GM23338 (cell line): ENCODE data around the gene UFM1. TPM values are rescaled to one million over a fixed set of nuclear protein-coding genes. Genes with fewer than 3 reads are reported as not detected.

ENCODE experiments used
- ATAC-seq: fragments of 200-7000 bp; cut with Tn5 transposase; 3 replicates; pipeline ENCODE4 v1.9.1; 2020
- DNase-seq: peaks from one replicate; pipeline ENCODE4 v3.0.0-alpha.2; 2015; ENCODE audit warnings: low spot score
- H2AFZ ChIP-seq: fragments of 200-600 bp; sonication (generic); 2 replicates; pipeline ENCODE4 v1.8.0; 2016; ENCODE audit warnings: antibody characterized with exemption, mild to moderate bottlenecking, moderate library complexity
- H3F3A ChIP-seq: fragments of 200-600 bp; sonication (generic); replicated peaks from 2 replicates; pipeline ENCODE4 v1.8.0; 2017; ENCODE audit warnings: antibody characterized with exemption, mixed run types, low read depth
- H3K27ac ChIP-seq: fragments of 200-600 bp; sonication (generic); 2 replicates; pipeline ENCODE4 v1.6.1; 2016; ENCODE audit warnings: low read depth
- H3K27me3 ChIP-seq: fragments of 200-600 bp; sonication (generic); 2 replicates; pipeline ENCODE4 v1.8.0; 2016; ENCODE audit warnings: mild to moderate bottlenecking, mixed run types, moderate library complexity; ENCODE audit not compliant: insufficient read depth
- H3K36me3 ChIP-seq: fragments of 200-600 bp; sonication (generic); 2 replicates; pipeline ENCODE4 v1.8.0; 2016; ENCODE audit warnings: mild to moderate bottlenecking; ENCODE audit not compliant: insufficient read depth
- H3K4me1 ChIP-seq: fragments of 200-600 bp; sonication (generic); 2 replicates; pipeline ENCODE4 v1.8.0; 2016; ENCODE audit warnings: mild to moderate bottlenecking, moderate library complexity; ENCODE audit not compliant: insufficient read depth
- H3K4me2 ChIP-seq: fragments of 200-600 bp; sonication (generic); 2 replicates; pipeline ENCODE4 v1.7.1; 2017; ENCODE audit warnings: mixed run types
- H3K4me3 ChIP-seq: fragments of 200-600 bp; sonication (generic); 2 replicates; pipeline ENCODE4 v1.6.1; 2016; ENCODE audit warnings: mixed run types
- H3K79me2 ChIP-seq: fragments of 200-600 bp; sonication (generic); replicated peaks from 2 replicates; pipeline ENCODE4 v1.8.0; 2017; ENCODE audit warnings: mild to moderate bottlenecking; ENCODE audit not compliant: insufficient read depth
- H3K9me2 ChIP-seq: fragments of 200-600 bp; sonication (generic); 2 replicates; pipeline ENCODE4 v1.8.0; 2017; ENCODE audit not compliant: insufficient read depth
- H4K20me1 ChIP-seq: fragments of 200-600 bp; sonication (generic); replicated peaks from 2 replicates; pipeline ENCODE4 v1.8.0; 2017; ENCODE audit warnings: mild to moderate bottlenecking; ENCODE audit not compliant: insufficient read depth
- H3K27ac Mint-ChIP-seq: 2 replicates; pipeline ENCODE4 v1.8.0; 2020; ENCODE audit warnings: inconsistent platforms, mild to moderate bottlenecking, moderate library complexity, mixed read lengths
- H3K27me3 Mint-ChIP-seq: 3 replicates; pipeline ENCODE4 v1.8.0; 2022; ENCODE audit warnings: low read depth, mild to moderate bottlenecking, moderate library complexity, mixed read lengths, inconsistent platforms; ENCODE audit not compliant: insufficient read depth, poor library complexity
- H3K36me3 Mint-ChIP-seq: 3 replicates; pipeline ENCODE4 v1.8.0; 2021; ENCODE audit warnings: low read depth, mild to moderate bottlenecking, inconsistent platforms, moderate library complexity, mixed read lengths
- H3K4me1 Mint-ChIP-seq: 3 replicates; pipeline ENCODE4 v1.8.0; 2020; ENCODE audit warnings: mild to moderate bottlenecking, inconsistent platforms, mixed read lengths
- H3K4me3 Mint-ChIP-seq: 3 replicates; pipeline ENCODE4 v1.8.0; 2021; ENCODE audit warnings: moderate library complexity, mild to moderate bottlenecking, inconsistent platforms, mixed read lengths
- H3K9me3 Mint-ChIP-seq: 3 replicates; pipeline ENCODE4 v1.8.0; 2020; ENCODE audit warnings: moderate library complexity, mild to moderate bottlenecking, inconsistent platforms, mixed read lengths
- CREB1 ChIP-seq: fragments of 250-450 bp; sonication (Bioruptor Pico); IDR thresholded peaks from 2 replicates; pipeline ENCODE4 v1.5.0; 2020; ENCODE audit warnings: low read depth, mild to moderate bottlenecking, moderate library complexity
- ETS1 ChIP-seq: IDR thresholded peaks from 2 replicates; pipeline ENCODE4 v1.6.1; 2016; ENCODE audit warnings: antibody characterized with exemption
- EZH2 ChIP-seq: fragments of 200-600 bp; sonication (generic); IDR thresholded peaks from one replicate; pipeline ENCODE4 v1.8.0; 2017; ENCODE audit warnings: antibody characterized with exemption, mild to moderate bottlenecking, low read depth; ENCODE audit not compliant: unreplicated experiment
- EZH2phosphoT487 ChIP-seq: fragments of 200-600 bp; sonication (generic); IDR thresholded peaks from one replicate; pipeline ENCODE4 v1.8.1; 2018; ENCODE audit warnings: antibody characterized with exemption; ENCODE audit not compliant: unreplicated experiment
- JUNB ChIP-seq: IDR thresholded peaks from one replicate; pipeline ENCODE4 v1.6.1; 2016; ENCODE audit warnings: antibody characterized with exemption; ENCODE audit not compliant: unreplicated experiment
- NANOG ChIP-seq: IDR thresholded peaks from 2 replicates; pipeline ENCODE4 v1.6.1; 2016; ENCODE audit warnings: antibody characterized with exemption, borderline replicate concordance
- POLR2AphosphoS5 ChIP-seq: IDR thresholded peaks from 2 replicates; pipeline ENCODE4 v1.6.1; 2016; ENCODE audit warnings: antibody characterized with exemption, low read depth
- REST ChIP-seq: IDR thresholded peaks from one replicate; pipeline ENCODE4 v1.6.1; 2018; ENCODE audit warnings: antibody characterized with exemption; ENCODE audit not compliant: unreplicated experiment
- STAT1 ChIP-seq: IDR thresholded peaks from one replicate; pipeline ENCODE4 v1.6.1; 2016; ENCODE audit warnings: antibody characterized with exemption; ENCODE audit not compliant: unreplicated experiment
- ZNF114 ChIP-seq: fragments of 250-450 bp; sonication (Bioruptor Pico); IDR thresholded peaks from 2 replicates; pipeline ENCODE4 v1.5.0; 2020; ENCODE audit warnings: mild to moderate bottlenecking, moderate library complexity
- ZNF331 ChIP-seq: fragments of 250-450 bp; sonication (Bioruptor Pico); IDR thresholded peaks from 2 replicates; pipeline ENCODE4 v1.5.0; 2020; ENCODE audit warnings: low read depth, mild to moderate bottlenecking, moderate library complexity
- ZNF462 ChIP-seq: fragments of 250-450 bp; sonication (Bioruptor Pico); IDR thresholded peaks from 2 replicates; pipeline ENCODE4 v1.5.0; 2020; ENCODE audit warnings: mild to moderate bottlenecking, moderate library complexity
- polyA plus RNA-seq: library from polyadenylated mRNA; unstranded; fragments of >200 nt; fragmentation: Nextera tagmentation; extraction: Ambion mirVana; gene quantifications from 2 replicates; pipeline ENCODE4 v1.2.1, GENCODE V29; 2016
- total RNA-seq: library from RNA; depleted of rRNA; stranded (reverse); fragments of >200 nt; shearing (Covaris generic); gene quantifications from 2 replicates; pipeline ENCODE4 v1.2.3, GENCODE V29; 2014
- TF ChIP-seq, protein P1 (sequence below), 2 experiments: fragments of 200-600 bp in 1 of 2; sonication (generic) in 1 of 2; conservative IDR thresholded peaks; 2 replicates each; pipeline versions ENCODE4 v1.5.1 to v1.6.1; 2016 to 2017; ENCODE audit warnings: antibody characterized with exemption in 2 of 2, low read depth in 2 of 2, mild to moderate bottlenecking in 2 of 2, moderate library complexity in 1 of 2

The UFM1 gene
- total and polyA plus RNA-seq, 2 experiments from 2014 or later, result 57.0 to 77.1 TPM

- Mint-ChIP-seq H3K27ac (no peak overlapping the region), H3K36me3 (no peaks in the 10 kb centered on the region), H3K4me1 (no peaks in the 10 kb centered on the region), H3K9me3 (no peaks in the 10 kb centered on the region), H3K27me3 (no peaks in the 10 kb centered on the region), H3K4me3 (no peak overlapping the region)
- TF ChIP-seq POLR2AphosphoS5 (no peak), STAT1 (no peak), NANOG (no peak), ETS1 (no peak), ZNF331 (CRISPR knock-in tag) (no peak), ZNF114 (CRISPR knock-in tag) (no peak), REST (no peak), ZNF462 (CRISPR knock-in tag) (no peak), EZH2 (no peak), EZH2phosphoT487 (no peak), JUNB (no peak), CREB1 (CRISPR knock-in tag) (no peak)
- TF ChIP-seq, protein P1, sequence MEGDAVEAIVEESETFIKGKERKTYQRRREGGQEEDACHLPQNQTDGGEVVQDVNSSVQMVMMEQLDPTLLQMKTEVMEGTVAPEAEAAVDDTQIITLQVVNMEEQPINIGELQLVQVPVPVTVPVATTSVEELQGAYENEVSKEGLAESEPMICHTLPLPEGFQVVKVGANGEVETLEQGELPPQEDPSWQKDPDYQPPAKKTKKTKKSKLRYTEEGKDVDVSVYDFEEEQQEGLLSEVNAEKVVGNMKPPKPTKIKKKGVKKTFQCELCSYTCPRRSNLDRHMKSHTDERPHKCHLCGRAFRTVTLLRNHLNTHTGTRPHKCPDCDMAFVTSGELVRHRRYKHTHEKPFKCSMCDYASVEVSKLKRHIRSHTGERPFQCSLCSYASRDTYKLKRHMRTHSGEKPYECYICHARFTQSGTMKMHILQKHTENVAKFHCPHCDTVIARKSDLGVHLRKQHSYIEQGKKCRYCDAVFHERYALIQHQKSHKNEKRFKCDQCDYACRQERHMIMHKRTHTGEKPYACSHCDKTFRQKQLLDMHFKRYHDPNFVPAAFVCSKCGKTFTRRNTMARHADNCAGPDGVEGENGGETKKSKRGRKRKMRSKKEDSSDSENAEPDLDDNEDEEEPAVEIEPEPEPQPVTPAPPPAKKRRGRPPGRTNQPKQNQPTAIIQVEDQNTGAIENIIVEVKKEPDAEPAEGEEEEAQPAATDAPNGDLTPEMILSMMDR (conservative IDR thresholded peaks at IDR 0.05; ENCODE audit: low read depth in 2 of 2), result no peak
- Histone ChIP-seq H3K79me2 (no peaks in the 10 kb centered on the region), H3K4me1 (no peaks in the 10 kb centered on the region), H3K4me2 (no peak overlapping the region), H3K9me2 (no peaks in the 10 kb centered on the region), H3K27ac (no peak overlapping the region), H3K27me3 (no peaks in the 10 kb centered on the region), H3K36me3 (no peaks in the 10 kb centered on the region), H3K4me3 (no peak overlapping the region), H2AFZ (no peak overlapping the region), H3F3A (no peaks in the 10 kb centered on the region), H4K20me1 (no peaks in the 10 kb centered on the region)
- DNase-seq (no peak), ATAC-seq (no peak)
These were observed 49.3 kb downstream of the UFM1 start for GRCh38 chr13:38398711-38399493.
